Mesendoderm (in vitro differentiated cells): ENCODE measurements around the gene TRRAP.

Experiments used
- DNase-seq: peaks from one replicate; pipeline ENCODE4 v3.0.0; 2013
- H2AK5ac ChIP-seq: 2 replicates; pipeline ENCODE4 v1.6.1; 2013; ENCODE audit warnings: low read length, inconsistent platforms
- H2BK120ac ChIP-seq: 2 replicates; pipeline ENCODE4 v1.6.1; 2013; ENCODE audit warnings: low read depth, mild to moderate bottlenecking, low read length, moderate library complexity, mixed read lengths
- H2BK15ac ChIP-seq: replicated peaks from 2 replicates; pipeline ENCODE4 v1.6.1; 2013; ENCODE audit warnings: low read depth, mild to moderate bottlenecking, moderate library complexity
- H2BK5ac ChIP-seq: 2 replicates; pipeline ENCODE4 v1.6.1; 2013; ENCODE audit warnings: low read length, inconsistent platforms
- H3K18ac ChIP-seq: 2 replicates; pipeline ENCODE4 v1.6.1; 2013; ENCODE audit warnings: mild to moderate bottlenecking, low read length, mixed read lengths
- H3K23ac ChIP-seq: one replicate; pipeline ENCODE4 v1.6.1; 2013; ENCODE audit warnings: low read length
- H3K27ac ChIP-seq: 2 replicates; pipeline ENCODE4 v1.5.1; 2013; ENCODE audit warnings: low read depth, mild to moderate bottlenecking, inconsistent platforms, low read length, moderate library complexity
- H3K27me3 ChIP-seq: 2 replicates; pipeline ENCODE4 v1.6.1; 2013; ENCODE audit warnings: low read length, control low read depth, mild to moderate bottlenecking, inconsistent platforms; ENCODE audit not compliant: insufficient read depth, poor library complexity
- H3K36me3 ChIP-seq: 2 replicates; pipeline ENCODE4 v1.6.1; 2013; ENCODE audit warnings: low read length, inconsistent platforms; ENCODE audit not compliant: control insufficient read depth, insufficient read depth
- H3K4ac ChIP-seq: one replicate; pipeline ENCODE4 v1.6.1; 2013; ENCODE audit warnings: low read depth, mild to moderate bottlenecking, low read length, moderate library complexity
- H3K4me1 ChIP-seq: 2 replicates; pipeline ENCODE4 v1.6.1; 2013; ENCODE audit warnings: low read depth, low read length, inconsistent platforms; ENCODE audit not compliant: control insufficient read depth
- H3K4me2 ChIP-seq: 2 replicates; pipeline ENCODE4 v1.6.1; 2013; ENCODE audit warnings: low read length
- H3K4me3 ChIP-seq: 2 replicates; pipeline ENCODE4 v1.5.1; 2013; ENCODE audit warnings: mild to moderate bottlenecking, low read length
- H3K56ac ChIP-seq: one replicate; pipeline ENCODE4 v1.6.1; 2013; ENCODE audit warnings: low read length
- H3K79me1 ChIP-seq: 2 replicates; pipeline ENCODE4 v1.6.1; 2013; ENCODE audit warnings: low read length, inconsistent platforms
- H3K79me2 ChIP-seq: 2 replicates; pipeline ENCODE4 v1.6.1; 2013; ENCODE audit warnings: mild to moderate bottlenecking, low read length; ENCODE audit not compliant: control insufficient read depth, insufficient read depth
- H3K9ac ChIP-seq: 2 replicates; pipeline ENCODE4 v1.6.1; 2013; ENCODE audit warnings: low read length, inconsistent platforms
- H4K5ac ChIP-seq: one replicate; pipeline ENCODE4 v1.6.1; 2013; ENCODE audit warnings: low read length
- H4K8ac ChIP-seq: one replicate; pipeline ENCODE4 v1.6.1; 2013; ENCODE audit warnings: low read depth, mild to moderate bottlenecking, control low read depth, low read length, moderate library complexity
- WGBS: extraction: QIAGEN DNeasy Blood & Tissue Kit; methylation state at CpG from one replicate; pipeline ENCODE4 v1.1.7; 2013; ENCODE audit warnings: low lambda C conversion rate, missing lambda C conversion rate; ENCODE audit not compliant: insufficient coverage; ENCODE audit errors: extremely low coverage; 5-methylcytosine and 5-hydroxymethylcytosine counted together

The TRRAP gene

GRCh38 chr7:99004781-99005500, 126.6 kb downstream of the TRRAP start:
- no peak overlapping the region for H3K4me2 ChIP-seq
- H4K8ac ChIP-seq: no peak overlapping the region
- H3K27ac ChIP-seq: no peak overlapping the region
- WGBS: no CpG with 5 or more reads among the region's 26 CpGs
- H3K4me3 ChIP-seq: no peak overlapping the region
- no peak overlapping the region for H2AK5ac ChIP-seq
- no peak overlapping the region for H2BK120ac ChIP-seq
- no peaks in the 10 kb centered on the region for H3K79me1 ChIP-seq
- H2BK15ac ChIP-seq: no peak overlapping the region
- H3K9ac ChIP-seq: no peak overlapping the region
- no peak overlapping the region for H3K4ac ChIP-seq
- no peak overlapping the region for H3K18ac ChIP-seq
- H3K56ac ChIP-seq: no peak overlapping the region
- H3K27me3 ChIP-seq: no peaks in the 10 kb centered on the region
- no peak for DNase-seq
- H3K23ac ChIP-seq: no peak overlapping the region
- peaks cover 19% of the 10 kb centered on the region for H3K36me3 ChIP-seq
- H3K79me2 ChIP-seq: no peaks in the 10 kb centered on the region
- H3K4me1 ChIP-seq: no peaks in the 10 kb centered on the region
- H4K5ac ChIP-seq: no peak overlapping the region
- H2BK5ac ChIP-seq: no peak overlapping the region

- H2BK15ac ChIP-seq: no peak overlapping the region
- H3K56ac ChIP-seq: no peak overlapping the region
- WGBS: no CpG with 5 or more reads among the region's 15 CpGs
- no peak overlapping the region for H4K5ac ChIP-seq
- no peak for DNase-seq
- H3K18ac ChIP-seq: no peak overlapping the region
- H3K79me1 ChIP-seq: no peaks in the 10 kb centered on the region
- H2AK5ac ChIP-seq: no peak overlapping the region
- no peak overlapping the region for H4K8ac ChIP-seq
- H3K4ac ChIP-seq: no peak overlapping the region
- no peak overlapping the region for H2BK120ac ChIP-seq
- H3K4me1 ChIP-seq: no peaks in the 10 kb centered on the region
- H3K79me2 ChIP-seq: no peaks in the 10 kb centered on the region
- no peak overlapping the region for H2BK5ac ChIP-seq
- no peaks in the 10 kb centered on the region for H3K27me3 ChIP-seq
- H3K4me3 ChIP-seq: no peak overlapping the region
- H3K23ac ChIP-seq: no peak overlapping the region
- H3K4me2 ChIP-seq: no peak overlapping the region
- peaks cover 19% of the 10 kb centered on the region for H3K36me3 ChIP-seq
- no peak overlapping the region for H3K27ac ChIP-seq
- H3K9ac ChIP-seq: no peak overlapping the region
These were observed 127.4 kb downstream of the TRRAP start for GRCh38 chr7:99005776-99006175.

GRCh38 chr7:99006739-99007424, 128.6 kb downstream of the TRRAP start:
- Histone ChIP-seq H3K27me3 (no peaks in the 10 kb centered on the region), H3K79me2 (no peaks in the 10 kb centered on the region), H3K4me2 (no peak overlapping the region), H4K5ac (no peak overlapping the region), H3K23ac (no peak overlapping the region), H3K4me1 (no peaks in the 10 kb centered on the region), H3K18ac (no peak overlapping the region), H3K9ac (no peak overlapping the region), H2BK5ac (no peak overlapping the region), H3K36me3 (peaks cover 19% of the 10 kb centered on the region), H3K56ac (no peak overlapping the region), H2BK15ac (no peak overlapping the region), H4K8ac (no peak overlapping the region), H3K79me1 (no peaks in the 10 kb centered on the region), H2AK5ac (no peak overlapping the region), H3K4ac (no peak overlapping the region), H2BK120ac (no peak overlapping the region), H3K4me3 (no peak overlapping the region), H3K27ac (no peak overlapping the region)
- DNase-seq: no peak
- WGBS: no CpG with 5 or more reads among the region's 11 CpGs

GRCh38 chr7:99008181-99008631, 129.9 kb downstream of the TRRAP start:
- no peak overlapping the region for H3K9ac ChIP-seq
- no peaks in the 10 kb centered on the region for H3K79me2 ChIP-seq
- no peak overlapping the region for H2BK5ac ChIP-seq
- H2AK5ac ChIP-seq: no peak overlapping the region
- no peaks in the 10 kb centered on the region for H3K79me1 ChIP-seq
- peaks cover 19% of the 10 kb centered on the region for H3K36me3 ChIP-seq
- H3K23ac ChIP-seq: no peak overlapping the region
- no peak overlapping the region for H3K4me2 ChIP-seq
- no peaks in the 10 kb centered on the region for H3K27me3 ChIP-seq
- H3K4me3 ChIP-seq: no peak overlapping the region
- H2BK15ac ChIP-seq: no peak overlapping the region
- no peak overlapping the region for H2BK120ac ChIP-seq
- no peak overlapping the region for H3K18ac ChIP-seq
- no CpG with 5 or more reads among the region's 23 CpGs for WGBS
- H3K27ac ChIP-seq: no peak overlapping the region
- H3K56ac ChIP-seq: no peak overlapping the region
- no peak overlapping the region for H3K4ac ChIP-seq
- no peak for DNase-seq
- H4K8ac ChIP-seq: no peak overlapping the region
- H4K5ac ChIP-seq: no peak overlapping the region
- no peaks in the 10 kb centered on the region for H3K4me1 ChIP-seq

- no CpG with 5 or more reads among the region's 11 CpGs for WGBS
These were observed 130.7 kb downstream of the TRRAP start for GRCh38 chr7:99008921-99009530.

More at GRCh38 chr7:99008921-99009530, 130.7 kb downstream of the TRRAP start:
- no peak overlapping the region for H2BK15ac ChIP-seq
- no peak overlapping the region for H4K5ac ChIP-seq
- H3K27me3 ChIP-seq: no peaks in the 10 kb centered on the region
- no peak overlapping the region for H2BK120ac ChIP-seq
- no peak overlapping the region for H3K56ac ChIP-seq
- no peak overlapping the region for H3K4ac ChIP-seq
- H3K4me1 ChIP-seq: no peaks in the 10 kb centered on the region
- no peak overlapping the region for H4K8ac ChIP-seq
- no peak overlapping the region for H3K4me2 ChIP-seq
- no peak overlapping the region for H2AK5ac ChIP-seq
- no peak overlapping the region for H3K9ac ChIP-seq
- H3K36me3 ChIP-seq: peaks cover 22% of the 10 kb centered on the region
- no peak overlapping the region for H3K4me3 ChIP-seq
- H2BK5ac ChIP-seq: no peak overlapping the region
- H3K79me1 ChIP-seq: no peaks in the 10 kb centered on the region
- no peaks in the 10 kb centered on the region for H3K79me2 ChIP-seq
- H3K23ac ChIP-seq: no peak overlapping the region
- no peak for DNase-seq
- H3K27ac ChIP-seq: no peak overlapping the region
- H3K18ac ChIP-seq: no peak overlapping the region
